SK-N-SH (cell line): Measurements from ENCODE around the gene CA5B. TPM values are rescaled to one million over a fixed set of nuclear protein-coding genes. Genes with fewer than 3 reads are reported as not detected.

Experiments used
- CTCF ChIA-PET: fragments of 300-600, 350-600 bp; formaldehyde crosslinking; extraction: SDS; loops from one replicate; lab custom pipeline; 2021; lab: Yijun Ruan, JAX
- POLR2A ChIA-PET: fragments of 350-600 bp; sonication (Branson Sonifier 250); formaldehyde crosslinking; extraction: SDS; loops from one replicate; lab custom pipeline; 2020; ENCODE audit warnings: antibody characterized with exemption, inconsistent platforms; lab: Yijun Ruan, JAX
- DNase-seq: peaks from one replicate; pipeline ENCODE4 v3.0.0; 2012
- H2AFZ ChIP-seq: fragments of 200-600 bp; sonication (generic); 2 replicates; pipeline ENCODE4 v1.8.1; 2016; ENCODE audit warnings: antibody characterized with exemption, mild to moderate bottlenecking, low read depth
- H3F3A ChIP-seq: fragments of 200-600 bp; sonication (generic); replicated peaks from 2 replicates; pipeline ENCODE3; 2016; ENCODE audit warnings: antibody characterized with exemption, mild to moderate bottlenecking; ENCODE audit not compliant: insufficient read depth
- H3K27ac ChIP-seq, 2 experiments: fragments of 200-500 bp in 1 of 2; fragments of 200-600 bp in 1 of 2; sonication (Bioruptor generic) in 1 of 2; sonication (generic), shearing (Covaris generic) in 1 of 2; 2 replicates each; pipeline versions ENCODE4 v1.5.1 to v1.6.1; 2014 to 2016; ENCODE audit warnings: low read depth in 2 of 2, inconsistent platforms in 1 of 2, low read length in 1 of 2, mild to moderate bottlenecking in 1 of 2, mixed read lengths in 1 of 2
- H3K27me3 ChIP-seq: fragments of 200-600 bp; sonication (generic), shearing (Covaris generic); 2 replicates; pipeline ENCODE4 v1.6.1; 2016; ENCODE audit warnings: mixed run types; ENCODE audit not compliant: insufficient read depth
- H3K36me3 ChIP-seq, 2 experiments: fragments of 200-500 bp in 1 of 2; fragments of 200-600 bp in 1 of 2; sonication (Bioruptor generic) in 1 of 2; sonication (generic) in 1 of 2; replicated peaks in 1 of 2; 2 replicates each; pipeline versions ENCODE3 to v1.5.1; 2014 to 2016; ENCODE audit warnings: low read length in 1 of 2, mild to moderate bottlenecking in 1 of 2; ENCODE audit not compliant: insufficient read depth in 2 of 2, control insufficient read depth in 1 of 2
- H3K4me1 ChIP-seq, 2 experiments: fragments of 200-500 bp in 1 of 2; fragments of 200-600 bp in 1 of 2; sonication (Bioruptor generic) in 1 of 2; sonication (generic), shearing (Covaris generic) in 1 of 2; 2 replicates each; pipeline versions ENCODE4 v1.5.1 to v1.6.1; 2014 to 2016; ENCODE audit warnings: low read depth in 1 of 2, low read length in 1 of 2, mixed run types in 1 of 2; ENCODE audit not compliant: insufficient read depth in 2 of 2, control insufficient read depth in 1 of 2
- H3K4me2 ChIP-seq: fragments of 200-600 bp; sonication (generic), shearing (Covaris generic); 2 replicates; pipeline ENCODE4 v1.6.1; 2017; ENCODE audit warnings: mixed run types
- H3K4me3 ChIP-seq, 2 experiments: fragments of 200-500 bp in 1 of 2; fragments of 200-600 bp in 1 of 2; sonication (Bioruptor generic) in 1 of 2; sonication (generic), shearing (Covaris generic) in 1 of 2; 2 replicates each; pipeline versions ENCODE4 v1.5.1 to v1.8.1; 2014 to 2016; ENCODE audit warnings: low read depth in 2 of 2, inconsistent platforms in 1 of 2, low read length in 1 of 2, mild to moderate bottlenecking in 1 of 2, mixed read lengths in 1 of 2, moderate library complexity in 1 of 2
- H3K79me2 ChIP-seq: fragments of 200-600 bp; sonication (generic); 2 replicates; pipeline ENCODE4 v1.8.1; 2017; ENCODE audit warnings: mild to moderate bottlenecking; ENCODE audit not compliant: insufficient read depth
- H3K9ac ChIP-seq: fragments of 200-600 bp; sonication (generic); 2 replicates; pipeline ENCODE4 v1.6.1; 2017; ENCODE audit warnings: mixed run types
- H3K9me2 ChIP-seq: fragments of 200-600 bp; sonication (generic); 2 replicates; pipeline ENCODE4 v1.6.1; 2017; ENCODE audit warnings: mixed run types
- H3K9me3 ChIP-seq: fragments of 200-600 bp; sonication (generic); 2 replicates; pipeline ENCODE4 v1.6.1; 2017; ENCODE audit warnings: mixed run types, mild to moderate bottlenecking, moderate library complexity
- H4K20me1 ChIP-seq: fragments of 200-600 bp; sonication (generic); 2 replicates; pipeline ENCODE4 v1.6.1; 2017; ENCODE audit warnings: mild to moderate bottlenecking, mixed run types; ENCODE audit not compliant: insufficient read depth
- FOXM1 ChIP-seq: IDR thresholded peaks from 2 replicates; pipeline ENCODE4 v1.4.0; 2012; ENCODE audit warnings: low read depth, mild to moderate bottlenecking
- GABPA ChIP-seq: IDR thresholded peaks from 2 replicates; pipeline ENCODE4 v1.4.0; 2012; ENCODE audit warnings: low read depth, mild to moderate bottlenecking
- NRF1 ChIP-seq: IDR thresholded peaks from 2 replicates; pipeline ENCODE4 v1.6.1; 2012; ENCODE audit warnings: low read depth, mild to moderate bottlenecking, low read length
- RAD21 ChIP-seq: IDR thresholded peaks from 2 replicates; pipeline ENCODE4 v1.6.1; 2012; ENCODE audit warnings: mild to moderate bottlenecking, low read length
- REST ChIP-seq: IDR thresholded peaks from 2 replicates; pipeline ENCODE4 v1.6.1; 2012; ENCODE audit warnings: mild to moderate bottlenecking, low read depth, low read length, moderate library complexity
- RXRA ChIP-seq: IDR thresholded peaks from 2 replicates; pipeline ENCODE4 v1.4.0; 2012; ENCODE audit warnings: low read depth, mild to moderate bottlenecking, borderline replicate concordance
- SIN3A ChIP-seq: IDR thresholded peaks from 2 replicates; pipeline ENCODE4 v1.6.1; 2012; ENCODE audit warnings: low read depth, mild to moderate bottlenecking, low read length, moderate library complexity, borderline replicate concordance
- SMC3 ChIP-seq: IDR thresholded peaks from 2 replicates; pipeline ENCODE4 v1.6.1; 2012; ENCODE audit warnings: low read depth, low read length, improper control_type of control experiment
- TEAD4 ChIP-seq: IDR thresholded peaks from 2 replicates; pipeline ENCODE4 v1.4.0; 2012; ENCODE audit warnings: mild to moderate bottlenecking, borderline replicate concordance; ENCODE audit not compliant: insufficient read depth
- WGBS: methylation state at CpG from one replicate; pipeline ENCODE4 v1.1.6; 2017; ENCODE audit warnings: low lambda C conversion rate; 5-methylcytosine and 5-hydroxymethylcytosine counted together
- polyA plus RNA-seq, 3 experiments: library from polyadenylated mRNA; depleted of rRNA; stranded (reverse); fragments of >200 nt; gene quantifications; 2 replicates each; pipeline ENCODE4 v1.2.3, GENCODE V29; 2012
- TF ChIP-seq, protein P1 (sequence below): IDR thresholded peaks from 2 replicates; pipeline ENCODE4 v1.4.0; 2012; ENCODE audit warnings: low read depth, borderline replicate concordance
- TF ChIP-seq, protein P2 (sequence below): fragments of 200-600 bp; sonication (generic); IDR thresholded peaks from 2 replicates; pipeline ENCODE4 v1.6.1; 2017; ENCODE audit warnings: antibody characterized with exemption, mild to moderate bottlenecking, moderate library complexity
- TF ChIP-seq, protein P3 (sequence below): IDR thresholded peaks from 2 replicates; pipeline ENCODE4 v1.4.0; 2012; ENCODE audit warnings: low read depth, borderline replicate concordance
- TF ChIP-seq, protein P4 (sequence below): IDR thresholded peaks from 2 replicates; pipeline ENCODE4; 2012

CA5B gene
- 4.4 and 8.0 TPM in 2 replicates for polyA plus RNA-seq (2012; rRNA removed)
- 5.8 and 6.0 TPM in 2 replicates for polyA plus RNA-seq (2012; cell fraction: cytosol; rRNA removed)
- 4.7 and 6.4 TPM in 2 replicates for polyA plus RNA-seq (2012; cell fraction: nucleus; rRNA removed)

- Histone ChIP-seq H3K9me3 (no peaks in the 10 kb centered on the region), H3F3A (peaks cover 16% of the 10 kb centered on the region), H3K27me3 (no peaks in the 10 kb centered on the region), H3K36me3 (no peaks in the 10 kb centered on the region), H3K27ac (0 out of 4 replicates have a peak within 1 kb of the TSS, but pooled peaks of 1 of the 2 experiments have one; percentile 0), H4K20me1 (no peaks in the 10 kb centered on the region), H3K4me3 (peak within 1 kb of the TSS; percentile 58), H2AFZ (peak within 1 kb of the TSS; percentile 67; the same call in 1 of the 2 replicates), H3K4me2 (peak within 1 kb of the TSS; percentile 65), H3K79me2 (no peaks in the 10 kb centered on the region), H3K9ac (peak within 1 kb of the TSS; percentile 52; the same call in 1 of the 2 replicates), H3K4me1 (peaks cover 5 to 10% of the 10 kb centered on the region in 2 experiments; a peak in 2 of 4 replicates), H3K9me2 (no peaks in the 10 kb centered on the region)
- peak; percentile 94 for DNase-seq
- POLR2A ChIA-PET = interaction anchor here (1.2 kb wide), 1 partner anchor 981 kb away, joined by 4 read pairs; no protein-coding TSS in a partner anchor
- CTCF ChIA-PET = interaction anchor here (1.1 to 1.3 kb wide), 2 partner anchors 31 to 77 kb away, joined by 4 to 5 read pairs; no protein-coding TSS in a partner anchor
- WGBS = 18% methylated on average over 30 of the region's 55 CpGs
- TF ChIP-seq NRF1 (peak; percentile 19; the same call in 1 of the 2 replicates), TEAD4 (no peak)
Observed at GRCh38 chrX:15737959-15738902, at the start of gene CA5B. TSS of gene CA5B (plus strand) at chrX:15738270. CDS start at chrX:15750024, 11,754 bp downstream.

GRCh38 chrX:15694941-15695451, 43.1 kb upstream of the CA5B start:
- no peaks in the 10 kb centered on the region for H3K9me2 ChIP-seq
- ChIA-PET POLR2A (no interaction called here), CTCF (interaction anchor here (0.7 kb wide), 1 partner anchor 12 kb away, joined by 3 read pairs; no protein-coding TSS in a partner anchor)
- no peak overlapping the region for H2AFZ ChIP-seq
- H3K9ac ChIP-seq = no peak overlapping the region
- no peak overlapping the region for H3K4me3 ChIP-seq
- DNase-seq = no peak
- no peaks in the 10 kb centered on the region for H4K20me1 ChIP-seq
- WGBS = 90% methylated on average over 6 of the region's 6 CpGs
- H3F3A ChIP-seq = no peaks in the 10 kb centered on the region
- H3K4me1 ChIP-seq = no peaks in the 10 kb centered on the region
- peaks cover 43 to 50% of the 10 kb centered on the region in 2 experiments for H3K36me3 ChIP-seq
- H3K9me3 ChIP-seq = no peaks in the 10 kb centered on the region
- H3K27me3 ChIP-seq = no peaks in the 10 kb centered on the region
- H3K79me2 ChIP-seq = peaks cover 13% of the 10 kb centered on the region; the same call in 1 of the 2 replicates
- H3K27ac ChIP-seq = no peak overlapping the region
- no peak overlapping the region for H3K4me2 ChIP-seq
- TF ChIP-seq, protein P1, sequence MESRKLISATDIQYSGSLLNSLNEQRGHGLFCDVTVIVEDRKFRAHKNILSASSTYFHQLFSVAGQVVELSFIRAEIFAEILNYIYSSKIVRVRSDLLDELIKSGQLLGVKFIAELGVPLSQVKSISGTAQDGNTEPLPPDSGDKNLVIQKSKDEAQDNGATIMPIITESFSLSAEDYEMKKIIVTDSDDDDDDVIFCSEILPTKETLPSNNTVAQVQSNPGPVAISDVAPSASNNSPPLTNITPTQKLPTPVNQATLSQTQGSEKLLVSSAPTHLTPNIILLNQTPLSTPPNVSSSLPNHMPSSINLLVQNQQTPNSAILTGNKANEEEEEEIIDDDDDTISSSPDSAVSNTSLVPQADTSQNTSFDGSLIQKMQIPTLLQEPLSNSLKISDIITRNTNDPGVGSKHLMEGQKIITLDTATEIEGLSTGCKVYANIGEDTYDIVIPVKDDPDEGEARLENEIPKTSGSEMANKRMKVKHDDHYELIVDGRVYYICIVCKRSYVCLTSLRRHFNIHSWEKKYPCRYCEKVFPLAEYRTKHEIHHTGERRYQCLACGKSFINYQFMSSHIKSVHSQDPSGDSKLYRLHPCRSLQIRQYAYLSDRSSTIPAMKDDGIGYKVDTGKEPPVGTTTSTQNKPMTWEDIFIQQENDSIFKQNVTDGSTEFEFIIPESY = no peak
- TF ChIP-seq FOXM1 = no peak
- TF ChIP-seq SIN3A = no peak
- TF ChIP-seq SMC3 = no peak
- TF ChIP-seq, protein P2, sequence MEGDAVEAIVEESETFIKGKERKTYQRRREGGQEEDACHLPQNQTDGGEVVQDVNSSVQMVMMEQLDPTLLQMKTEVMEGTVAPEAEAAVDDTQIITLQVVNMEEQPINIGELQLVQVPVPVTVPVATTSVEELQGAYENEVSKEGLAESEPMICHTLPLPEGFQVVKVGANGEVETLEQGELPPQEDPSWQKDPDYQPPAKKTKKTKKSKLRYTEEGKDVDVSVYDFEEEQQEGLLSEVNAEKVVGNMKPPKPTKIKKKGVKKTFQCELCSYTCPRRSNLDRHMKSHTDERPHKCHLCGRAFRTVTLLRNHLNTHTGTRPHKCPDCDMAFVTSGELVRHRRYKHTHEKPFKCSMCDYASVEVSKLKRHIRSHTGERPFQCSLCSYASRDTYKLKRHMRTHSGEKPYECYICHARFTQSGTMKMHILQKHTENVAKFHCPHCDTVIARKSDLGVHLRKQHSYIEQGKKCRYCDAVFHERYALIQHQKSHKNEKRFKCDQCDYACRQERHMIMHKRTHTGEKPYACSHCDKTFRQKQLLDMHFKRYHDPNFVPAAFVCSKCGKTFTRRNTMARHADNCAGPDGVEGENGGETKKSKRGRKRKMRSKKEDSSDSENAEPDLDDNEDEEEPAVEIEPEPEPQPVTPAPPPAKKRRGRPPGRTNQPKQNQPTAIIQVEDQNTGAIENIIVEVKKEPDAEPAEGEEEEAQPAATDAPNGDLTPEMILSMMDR = no peak
- TF ChIP-seq RAD21 = no peak
- TF ChIP-seq GABPA = no peak
- TF ChIP-seq NRF1 = no peak
- TF ChIP-seq, protein P3, sequence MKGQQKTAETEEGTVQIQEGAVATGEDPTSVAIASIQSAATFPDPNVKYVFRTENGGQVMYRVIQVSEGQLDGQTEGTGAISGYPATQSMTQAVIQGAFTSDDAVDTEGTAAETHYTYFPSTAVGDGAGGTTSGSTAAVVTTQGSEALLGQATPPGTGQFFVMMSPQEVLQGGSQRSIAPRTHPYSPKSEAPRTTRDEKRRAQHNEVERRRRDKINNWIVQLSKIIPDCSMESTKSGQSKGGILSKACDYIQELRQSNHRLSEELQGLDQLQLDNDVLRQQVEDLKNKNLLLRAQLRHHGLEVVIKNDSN = no peak
- no peak for TF ChIP-seq RXRA
- no peak for TF ChIP-seq REST
- TF ChIP-seq, protein P4, sequence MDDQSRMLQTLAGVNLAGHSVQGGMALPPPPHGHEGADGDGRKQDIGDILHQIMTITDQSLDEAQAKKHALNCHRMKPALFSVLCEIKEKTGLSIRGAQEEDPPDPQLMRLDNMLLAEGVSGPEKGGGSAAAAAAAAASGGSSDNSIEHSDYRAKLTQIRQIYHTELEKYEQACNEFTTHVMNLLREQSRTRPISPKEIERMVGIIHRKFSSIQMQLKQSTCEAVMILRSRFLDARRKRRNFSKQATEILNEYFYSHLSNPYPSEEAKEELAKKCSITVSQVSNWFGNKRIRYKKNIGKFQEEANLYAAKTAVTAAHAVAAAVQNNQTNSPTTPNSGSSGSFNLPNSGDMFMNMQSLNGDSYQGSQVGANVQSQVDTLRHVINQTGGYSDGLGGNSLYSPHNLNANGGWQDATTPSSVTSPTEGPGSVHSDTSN = no peak
